H1 (cell line): Measurements from ENCODE around the gene ACTA2. TPM values are rescaled to one million over a fixed set of nuclear protein-coding genes. Genes with fewer than 3 reads are reported as not detected.

Source experiments
- CTCF ChIA-PET: fragments of 300-600 bp; sonication (Branson Sonifier 250); formaldehyde crosslinking; loops from one replicate; lab custom pipeline; 2021; ENCODE audit not compliant: partially characterized antibody; lab: Charles Lee
- POLR2A ChIA-PET: fragments of 300-600 bp; sonication (Branson Sonifier 250); formaldehyde crosslinking; loops from one replicate; lab custom pipeline; 2021; ENCODE audit warnings: inconsistent platforms; ENCODE audit not compliant: partially characterized antibody; lab: Charles Lee
- DNase-seq, 2 experiments: peaks; one replicate each; pipeline versions ENCODE4 v3.0.0 to v3.0.0-alpha.2; 2010 to 2022; ENCODE audit warnings: low spot score in 2 of 2, low read depth in 1 of 2, mixed read lengths in 1 of 2
- FAIRE-seq: peaks from 2 replicates; lab custom pipeline; 2011; peaks lifted over from hg19 to GRCh38; lab: Jason Lieb, UNC
- H2AFZ ChIP-seq: 2 replicates; pipeline ENCODE4 v1.8.1; 2012; ENCODE audit warnings: low read length, inconsistent platforms
- H2AK5ac ChIP-seq: 2 replicates; pipeline ENCODE4 v1.6.1; 2013; ENCODE audit warnings: low read depth, low read length
- H2BK120ac ChIP-seq: replicated peaks from 2 replicates; pipeline ENCODE3; 2013; ENCODE audit warnings: low read depth, low read length, inconsistent platforms
- H2BK12ac ChIP-seq: 2 replicates; pipeline ENCODE4 v1.6.1; 2013; ENCODE audit warnings: low read depth, low read length
- H2BK15ac ChIP-seq: 2 replicates; pipeline ENCODE4 v1.6.1; 2013; ENCODE audit warnings: low read length
- H2BK20ac ChIP-seq: 2 replicates; pipeline ENCODE4 v1.6.1; 2013; ENCODE audit warnings: low read length
- H2BK5ac ChIP-seq: 2 replicates; pipeline ENCODE4 v1.6.1; 2013; ENCODE audit warnings: low read depth, low read length
- H3K14ac ChIP-seq: 2 replicates; pipeline ENCODE4 v1.6.1; 2013; ENCODE audit warnings: inconsistent platforms; ENCODE audit not compliant: insufficient read length
- H3K18ac ChIP-seq: 2 replicates; pipeline ENCODE4 v1.6.1; 2013; ENCODE audit warnings: low read length; ENCODE audit errors: extremely low read depth
- H3K23ac ChIP-seq: 2 replicates; pipeline ENCODE4 v1.6.1; 2013; ENCODE audit warnings: inconsistent platforms; ENCODE audit not compliant: insufficient read length
- H3K23me2 ChIP-seq: 2 replicates; pipeline ENCODE4 v1.6.1; 2013; ENCODE audit warnings: low read depth, low read length
- H3K27ac ChIP-seq: 2 replicates; pipeline ENCODE4 v1.6.1; 2011; ENCODE audit warnings: low read depth, low read length, inconsistent platforms
- H3K27me3 ChIP-seq, 4 experiments: replicated peaks in 1 of 4; 1 replicate in 1 of 4; 2 replicates in 3 of 4; pipeline versions ENCODE4 v1.6.1 to v1.8.1; 2011 to 2013; ENCODE audit warnings: low read length in 3 of 4, mild to moderate bottlenecking in 3 of 4, inconsistent platforms in 2 of 4, mixed read lengths in 2 of 4, moderate library complexity in 1 of 4; ENCODE audit not compliant: control insufficient read depth in 3 of 4, insufficient read depth in 3 of 4; ENCODE audit errors: extremely low read depth in 1 of 4
- H3K36me3 ChIP-seq, 4 experiments: 2 replicates each; pipeline versions ENCODE4 v1.6.1 to v1.8.1; 2011 to 2013; ENCODE audit warnings: mild to moderate bottlenecking in 4 of 4, low read length in 3 of 4, moderate library complexity in 2 of 4, control low read depth in 1 of 4, inconsistent platforms in 1 of 4; ENCODE audit not compliant: insufficient read depth in 4 of 4, control insufficient read depth in 2 of 4
- H3K4ac ChIP-seq: replicated peaks from 2 replicates; pipeline ENCODE3; 2013; ENCODE audit warnings: low read length, low read depth, mixed read lengths, inconsistent platforms; ENCODE audit not compliant: insufficient read length
- H3K4me1 ChIP-seq, 4 experiments: replicated peaks in 1 of 4; 1 replicate in 1 of 4; 2 replicates in 3 of 4; pipeline versions ENCODE4 v1.6.1 to v1.8.1; 2011 to 2013; ENCODE audit warnings: low read length in 3 of 4, inconsistent platforms in 2 of 4, mixed read lengths in 1 of 4; ENCODE audit not compliant: insufficient read depth in 4 of 4, control insufficient read depth in 3 of 4
- H3K4me2 ChIP-seq, 2 experiments: 2 replicates each; pipeline versions ENCODE4 v1.6.1 to v1.8.1; 2011 to 2013; ENCODE audit warnings: low read depth in 2 of 2, low read length in 2 of 2, control low read depth in 1 of 2, inconsistent platforms in 1 of 2, mild to moderate bottlenecking in 1 of 2; ENCODE audit not compliant: insufficient read depth in 1 of 2
- H3K4me3 ChIP-seq, 4 experiments: fragments of 200-600, 300-600 bp in 1 of 4; sonication (generic), shearing (Covaris generic), sonication (Bioruptor Twin) in 1 of 4; 2 replicates each; pipeline versions ENCODE4 v1.5.1 to v1.8.1; 2011 to 2016; ENCODE audit warnings: low read length in 4 of 4, low read depth in 3 of 4, control low read depth in 2 of 4, inconsistent platforms in 2 of 4, mild to moderate bottlenecking in 2 of 4, mixed read lengths in 1 of 4, moderate library complexity in 1 of 4; ENCODE audit not compliant: insufficient read depth in 2 of 4; ENCODE audit errors: extremely low read depth in 1 of 4
- H3K56ac ChIP-seq: replicated peaks from 2 replicates; pipeline ENCODE3; 2013; ENCODE audit warnings: low read depth, mild to moderate bottlenecking, mixed read lengths, low read length, inconsistent platforms; ENCODE audit not compliant: insufficient read length
- H3K79me1 ChIP-seq: 2 replicates; pipeline ENCODE4 v1.6.1; 2013; ENCODE audit warnings: low read depth, low read length, control low read depth
- H3K79me2 ChIP-seq, 2 experiments: 2 replicates each; pipeline versions ENCODE4 v1.6.1 to v1.8.1; 2012 to 2013; ENCODE audit warnings: low read length in 2 of 2, mild to moderate bottlenecking in 2 of 2, inconsistent platforms in 1 of 2; ENCODE audit not compliant: insufficient read depth in 2 of 2, control insufficient read depth in 1 of 2
- H3K9ac ChIP-seq, 4 experiments: replicated peaks in 1 of 4; 1 replicate in 1 of 4; 2 replicates in 3 of 4; pipeline versions ENCODE4 v1.6.1 to v1.8.1; 2011 to 2013; ENCODE audit warnings: low read depth in 3 of 4, low read length in 3 of 4, control low read depth in 2 of 4, mild to moderate bottlenecking in 2 of 4, moderate library complexity in 2 of 4, inconsistent platforms in 1 of 4; ENCODE audit errors: extremely low read depth in 1 of 4
- H3K9me3 ChIP-seq, 2 experiments: 2 replicates each; pipeline versions ENCODE4 v1.6.1 to v1.8.1; 2012 to 2013; ENCODE audit warnings: mild to moderate bottlenecking in 2 of 2, moderate library complexity in 2 of 2, control low read depth in 1 of 2, inconsistent platforms in 1 of 2, low read depth in 1 of 2, low read length in 1 of 2, mixed read lengths in 1 of 2; ENCODE audit not compliant: insufficient read depth in 2 of 2
- H4K20me1 ChIP-seq, 2 experiments: replicated peaks in 1 of 2; 2 replicates each; pipeline versions ENCODE3 to v1.8.1; 2011 to 2013; ENCODE audit warnings: inconsistent platforms in 2 of 2, low read length in 2 of 2, mild to moderate bottlenecking in 1 of 2; ENCODE audit not compliant: insufficient read depth in 2 of 2, control insufficient read depth in 1 of 2
- H4K5ac ChIP-seq: 2 replicates; pipeline ENCODE4 v1.6.1; 2013; ENCODE audit warnings: low read length, low read depth, mixed read lengths, inconsistent platforms; ENCODE audit not compliant: insufficient read length
- H4K8ac ChIP-seq: 2 replicates; pipeline ENCODE4 v1.8.0; 2013; ENCODE audit warnings: mild to moderate bottlenecking, moderate library complexity, low read length, inconsistent platforms; ENCODE audit not compliant: insufficient read depth; ENCODE audit errors: extremely low read depth
- H4K91ac ChIP-seq: replicated peaks from 2 replicates; pipeline ENCODE3; 2013; ENCODE audit warnings: low read length, mixed read lengths, inconsistent platforms; ENCODE audit not compliant: insufficient read length
- BACH1 ChIP-seq: IDR thresholded peaks from 2 replicates; pipeline ENCODE4 v1.6.1; 2012; ENCODE audit warnings: low read length, improper control_type of control experiment
- JUND ChIP-seq: IDR thresholded peaks from 2 replicates; pipeline ENCODE4 v1.6.1; 2011; ENCODE audit warnings: mild to moderate bottlenecking, improper control_type of control experiment, low read length
- MAFK ChIP-seq: IDR thresholded peaks from 2 replicates; pipeline ENCODE4 v1.6.1; 2012; ENCODE audit warnings: low read depth, mild to moderate bottlenecking, improper control_type of control experiment, low read length
- POLR2A ChIP-seq, 2 experiments: IDR thresholded peaks; 1 replicate in 1 of 2; 2 replicates in 1 of 2; pipeline ENCODE4 v1.6.1; 2011; ENCODE audit warnings: low read depth in 2 of 2, low read length in 2 of 2, mild to moderate bottlenecking in 2 of 2; ENCODE audit errors: control extremely low read depth in 1 of 2
- SIN3A ChIP-seq, 2 experiments: IDR thresholded peaks in 1 of 2; conservative IDR thresholded peaks in 1 of 2; 2 replicates each; pipeline ENCODE4 v1.6.1; 2011 to 2012; ENCODE audit warnings: low read length in 2 of 2, improper control_type of control experiment in 1 of 2, low read depth in 1 of 2, mild to moderate bottlenecking in 1 of 2
- TBP ChIP-seq: IDR thresholded peaks from 2 replicates; pipeline ENCODE4 v1.6.1; 2011; ENCODE audit warnings: low read depth, low read length, improper control_type of control experiment
- WGBS, 2 experiments: shearing (Covaris generic) in 1 of 2; methylation state at CpG; one replicate each; pipeline versions ENCODE4 v1.1.6 to v1.1.7; 2013 to 2015; ENCODE audit warnings: low lambda C conversion rate in 2 of 2, mixed read lengths in 2 of 2, inconsistent platforms in 1 of 2, low coverage in 1 of 2, missing lambda C conversion rate in 1 of 2; ENCODE audit not compliant: insufficient replicate concordance in 2 of 2, insufficient coverage in 1 of 2, insufficient read length in 1 of 2; ENCODE audit errors: extremely low coverage in 1 of 2, missing lambda C conversion rate in 1 of 2; 5-methylcytosine and 5-hydroxymethylcytosine counted together
- polyA plus RNA-seq, 7 experiments: library from polyadenylated mRNA; depleted of rRNA in 3 of 7; stranded (reverse) in 5 of 7; unstranded in 2 of 7; fragments of >200 nt in 5 of 7; fragments of 200-250 nt in 2 of 7; gene quantifications; 1 replicate in 5 of 7; 2 replicates in 1 of 7; 4 replicates in 1 of 7; pipeline versions ENCODE4 v1.2.1 to v1.2.3, GENCODE V29; 2011 to 2013; ENCODE audit warnings: missing spikeins in 2 of 7, mixed read lengths in 2 of 7
- total RNA-seq: library from RNA; stranded (reverse); fragmentation: NEBNext Ultra II Directional; extraction: Animal tissue kit (Norgen Biotek cat#: 25700); gene quantifications from 2 replicates; pipeline ENCODE4 v1.2.1, GENCODE V29; 2021
- TF ChIP-seq, protein P1 (sequence below): IDR thresholded peaks from 2 replicates; pipeline ENCODE4 v1.6.1; 2011; ENCODE audit warnings: low read depth, mild to moderate bottlenecking, low read length; ENCODE audit not compliant: insufficient read depth
- TF ChIP-seq, protein P2 (sequence below): IDR thresholded peaks from 2 replicates; pipeline ENCODE4 v1.6.1; 2012; ENCODE audit warnings: inconsistent platforms
- TF ChIP-seq, protein P3 (sequence below): IDR thresholded peaks from 2 replicates; pipeline ENCODE4 v1.6.1; 2012; ENCODE audit warnings: low read length, inconsistent platforms
- TF ChIP-seq, protein P4 (sequence below): IDR thresholded peaks from 2 replicates; pipeline ENCODE4 v1.6.1; 2011; ENCODE audit warnings: low read length, improper control_type of control experiment

The ACTA2 gene
- total and polyA plus RNA-seq, 2 of the 8 experiments (the other 6 are each of a cell fraction or from before 2014, with no cell fraction given) = 3.5 to 8.9 TPM

DNA sequence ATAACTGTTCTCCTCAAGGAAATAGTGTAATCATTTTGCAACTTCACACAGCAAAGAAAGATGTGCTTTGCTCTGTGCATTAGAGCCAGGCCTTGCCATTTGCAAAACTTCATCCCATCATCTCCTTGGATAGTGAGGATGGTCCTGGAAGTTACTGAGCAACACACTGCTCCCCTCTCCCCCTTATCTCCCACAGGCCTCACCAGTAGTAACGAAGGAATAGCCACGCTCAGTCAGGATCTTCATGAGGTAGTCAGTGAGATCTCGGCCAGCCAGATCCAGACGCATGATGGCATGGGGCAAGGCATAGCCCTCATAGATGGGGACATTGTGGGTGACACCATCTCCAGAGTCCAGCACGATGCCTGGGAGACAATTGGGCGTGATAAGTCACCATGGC, 11.5 kb downstream of the ACTA2 start:
- no peak overlapping the region for H3K4me2 ChIP-seq
- no peak overlapping the region for H3K4me3 ChIP-seq
- FAIRE-seq (no peak), DNase-seq (no peak)
- no peak overlapping the region for H3K27ac ChIP-seq
- H4K20me1 ChIP-seq = no peaks in the 10 kb centered on the region
- H3K9me3 ChIP-seq = no peaks in the 10 kb centered on the region
- H2AK5ac ChIP-seq = no peak overlapping the region
- no peaks in the 10 kb centered on the region for H3K23me2 ChIP-seq
- no peaks in the 10 kb centered on the region for H3K79me2 ChIP-seq
- H4K91ac ChIP-seq = no peak overlapping the region
- no peak overlapping the region for H3K18ac ChIP-seq
- 88% methylated on average over 6 of the region's 6 CpGs; no CpG with 5 or more reads in 1 of the 2 experiments for WGBS, 2 experiments
- no peak overlapping the region for H4K5ac ChIP-seq
- H3K27me3 ChIP-seq = no peaks in the 10 kb centered on the region
- H3K23ac ChIP-seq = no peak overlapping the region
- ChIA-PET POLR2A (no interaction called here), CTCF (interaction anchor here (0.6 to 1.9 kb wide), 4 partner anchors 8 to 273 kb away, joined by 3 to 8 read pairs (median 4); partner anchors contain the start of gene FAS)
- H3K9ac ChIP-seq = no peak overlapping the region
- H2BK20ac ChIP-seq = no peak overlapping the region
- H3K36me3 ChIP-seq = no peaks in the 10 kb centered on the region
- no peak overlapping the region for H2BK15ac ChIP-seq
- H2AFZ ChIP-seq = no peak overlapping the region
- no peak overlapping the region for H3K14ac ChIP-seq
- no peak overlapping the region for H3K4ac ChIP-seq
- no peak overlapping the region for H2BK120ac ChIP-seq
- no peak overlapping the region for H2BK12ac ChIP-seq
- no peak overlapping the region for H3K56ac ChIP-seq
- no peaks in the 10 kb centered on the region for H3K79me1 ChIP-seq
- H3K4me1 ChIP-seq = no peaks in the 10 kb centered on the region
- H4K8ac ChIP-seq = no peak overlapping the region
- H2BK5ac ChIP-seq = no peak overlapping the region
- TF ChIP-seq JUND (no peak), POLR2A (IDR thresholded peaks at IDR 0.05; ENCODE audit: control extremely low read depth in 1 of 2, low read depth in 2 of 2, low read length in 2 of 2) (no peak), MAFK (no peak), TBP (no peak), SIN3A (conservative IDR thresholded peaks at IDR 0.05 in 1 of 2, IDR thresholded peaks at IDR 0.05 in 1 of 2; ENCODE audit: low read depth in 1 of 2, low read length in 2 of 2) (no peak), BACH1 (no peak)
- TF ChIP-seq, protein P1, sequence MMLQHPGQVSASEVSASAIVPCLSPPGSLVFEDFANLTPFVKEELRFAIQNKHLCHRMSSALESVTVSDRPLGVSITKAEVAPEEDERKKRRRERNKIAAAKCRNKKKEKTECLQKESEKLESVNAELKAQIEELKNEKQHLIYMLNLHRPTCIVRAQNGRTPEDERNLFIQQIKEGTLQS = no peak
- TF ChIP-seq, protein P2, sequence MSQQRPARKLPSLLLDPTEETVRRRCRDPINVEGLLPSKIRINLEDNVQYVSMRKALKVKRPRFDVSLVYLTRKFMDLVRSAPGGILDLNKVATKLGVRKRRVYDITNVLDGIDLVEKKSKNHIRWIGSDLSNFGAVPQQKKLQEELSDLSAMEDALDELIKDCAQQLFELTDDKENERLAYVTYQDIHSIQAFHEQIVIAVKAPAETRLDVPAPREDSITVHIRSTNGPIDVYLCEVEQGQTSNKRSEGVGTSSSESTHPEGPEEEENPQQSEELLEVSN = no peak
- TF ChIP-seq, protein P3, sequence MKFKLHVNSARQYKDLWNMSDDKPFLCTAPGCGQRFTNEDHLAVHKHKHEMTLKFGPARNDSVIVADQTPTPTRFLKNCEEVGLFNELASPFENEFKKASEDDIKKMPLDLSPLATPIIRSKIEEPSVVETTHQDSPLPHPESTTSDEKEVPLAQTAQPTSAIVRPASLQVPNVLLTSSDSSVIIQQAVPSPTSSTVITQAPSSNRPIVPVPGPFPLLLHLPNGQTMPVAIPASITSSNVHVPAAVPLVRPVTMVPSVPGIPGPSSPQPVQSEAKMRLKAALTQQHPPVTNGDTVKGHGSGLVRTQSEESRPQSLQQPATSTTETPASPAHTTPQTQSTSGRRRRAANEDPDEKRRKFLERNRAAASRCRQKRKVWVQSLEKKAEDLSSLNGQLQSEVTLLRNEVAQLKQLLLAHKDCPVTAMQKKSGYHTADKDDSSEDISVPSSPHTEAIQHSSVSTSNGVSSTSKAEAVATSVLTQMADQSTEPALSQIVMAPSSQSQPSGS = no peak
- TF ChIP-seq, protein P4, sequence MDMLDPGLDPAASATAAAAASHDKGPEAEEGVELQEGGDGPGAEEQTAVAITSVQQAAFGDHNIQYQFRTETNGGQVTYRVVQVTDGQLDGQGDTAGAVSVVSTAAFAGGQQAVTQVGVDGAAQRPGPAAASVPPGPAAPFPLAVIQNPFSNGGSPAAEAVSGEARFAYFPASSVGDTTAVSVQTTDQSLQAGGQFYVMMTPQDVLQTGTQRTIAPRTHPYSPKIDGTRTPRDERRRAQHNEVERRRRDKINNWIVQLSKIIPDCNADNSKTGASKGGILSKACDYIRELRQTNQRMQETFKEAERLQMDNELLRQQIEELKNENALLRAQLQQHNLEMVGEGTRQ = no peak
